ENCODE results near the gene SLC25A17. TPM values are rescaled to one million over a fixed set of nuclear protein-coding genes. Genes with fewer than 3 reads are reported as not detected.
"Not testable (repeated sequence)": the region's sequence is repeated elsewhere in the genome, so short reads cannot be mapped to it uniquely, and the experiment has no call there.

SLC25A17 gene
- polyA plus RNA-seq, 1 experiment = 16.7 TPM

DNA sequence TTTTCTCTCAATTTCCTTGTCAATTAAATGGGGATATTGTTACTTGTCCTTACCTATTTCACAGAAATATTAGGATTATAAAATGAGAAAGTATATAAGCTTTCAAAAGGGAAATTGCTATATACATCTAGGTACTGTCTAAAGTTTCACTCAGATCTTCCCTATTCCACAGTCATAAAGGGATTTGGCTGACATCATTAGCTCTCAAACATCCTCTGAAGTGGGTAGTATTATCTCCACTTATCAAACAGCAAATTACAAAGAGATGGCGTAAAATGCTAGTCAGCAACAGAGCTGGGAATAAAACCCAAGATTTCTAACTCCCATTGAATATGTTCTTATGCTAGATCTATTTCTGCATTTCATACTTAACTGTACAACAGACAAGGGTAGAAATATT lies 50.9 kb downstream of the SLC25A17 start:
- no peaks in the 10 kb centered on the region for H3K27me3 ChIP-seq (ENCODE audit: control insufficient read depth, insufficient read depth, low read length)
- CTCF ChIA-PET = interaction anchor here (0.7 to 1.8 kb wide), 6 partner anchors 9 to 425 kb away, joined by 3 to 8 read pairs (median 3); no protein-coding TSS in a partner anchor
- no peak for TF ChIP-seq CTCF (IDR thresholded peaks at IDR 0.05; ENCODE audit: insufficient read depth, low read depth, low read length)
- H3K36me3 ChIP-seq (ENCODE audit: control insufficient read depth, insufficient read depth, low read length) = peaks cover 3% of the 10 kb centered on the region
- H3K4me3 ChIP-seq (ENCODE audit: low read depth, low read length) = no peak overlapping the region
- DNase-seq (ENCODE audit: low read depth) = no peak
- POLR2A ChIA-PET = no interaction called here

DNA sequence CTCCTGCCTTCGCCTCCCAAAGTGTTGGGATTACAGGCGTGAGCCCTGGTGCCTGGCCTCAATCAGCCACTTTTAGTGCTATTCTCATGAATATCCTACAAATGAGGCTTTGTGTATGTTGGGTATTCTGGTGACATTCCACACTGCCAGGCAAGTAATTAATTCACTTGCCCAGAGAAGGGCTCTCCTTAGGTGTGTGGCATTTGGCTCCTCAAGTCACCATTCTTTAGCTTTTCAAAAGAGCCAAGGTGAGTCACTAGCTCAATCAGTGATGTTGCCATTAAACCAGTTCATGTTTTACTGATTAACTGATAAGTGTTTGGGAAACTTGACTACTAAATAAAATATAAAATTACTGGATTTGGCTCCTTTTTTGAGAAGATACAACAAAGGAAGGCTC lies 52.2 kb downstream of the SLC25A17 start:
- no peak for DNase-seq (ENCODE audit: low read depth)
- ChIA-PET CTCF (interaction anchor here (0.7 to 1.4 kb wide), 2 partner anchors 10 to 113 kb away, joined by 3 to 5 read pairs; no protein-coding TSS in a partner anchor), POLR2A (no interaction called here)
- Histone ChIP-seq H3K36me3 (ENCODE audit: control insufficient read depth, insufficient read depth, low read length) (peaks cover 3% of the 10 kb centered on the region), H3K4me3 (ENCODE audit: low read depth, low read length) (no peak overlapping the region), H3K27me3 (ENCODE audit: control insufficient read depth, insufficient read depth, low read length) (no peaks in the 10 kb centered on the region)
- no peak for TF ChIP-seq CTCF (IDR thresholded peaks at IDR 0.05; ENCODE audit: insufficient read depth, low read depth, low read length)

DNA sequence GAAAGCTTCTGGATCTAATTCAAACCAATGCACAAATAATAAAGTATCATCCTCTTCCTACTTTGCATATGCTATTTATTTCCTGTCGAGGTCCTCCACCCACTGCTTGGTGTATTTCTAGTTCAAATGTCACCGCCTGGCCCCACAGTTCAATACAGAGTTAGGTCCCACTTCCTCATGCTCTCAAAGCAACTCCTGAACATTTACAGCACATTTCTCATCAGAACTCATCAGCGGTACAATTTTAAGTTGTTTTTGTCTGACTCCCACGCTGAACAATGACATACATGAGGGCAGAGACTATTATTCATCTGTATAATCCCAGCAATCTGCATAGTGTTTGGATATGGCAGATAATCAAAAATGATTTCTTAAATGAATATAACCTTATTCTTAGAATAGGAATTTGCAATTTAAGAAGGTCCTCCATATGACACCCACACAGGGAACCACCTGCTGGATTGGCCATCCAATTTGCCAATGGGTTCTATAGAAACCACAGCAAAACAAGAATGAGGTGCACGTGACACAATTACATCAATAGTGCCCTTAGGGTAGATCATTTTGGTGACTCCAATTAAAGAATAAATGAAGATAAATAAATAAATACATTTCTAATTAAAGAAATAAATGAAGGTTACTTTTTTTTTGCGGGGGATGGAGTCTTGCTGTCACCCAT lies 54.2 kb downstream of the SLC25A17 start:
- no peak for DNase-seq (ENCODE audit: low read depth)
- POLR2A ChIA-PET = no interaction called here
- no peaks in the 10 kb centered on the region for H3K27me3 ChIP-seq (ENCODE audit: control insufficient read depth, insufficient read depth, low read length)
- TF ChIP-seq CTCF (IDR thresholded peaks at IDR 0.05; ENCODE audit: insufficient read depth, low read depth, low read length) = no peak
- H3K36me3 ChIP-seq (ENCODE audit: control insufficient read depth, insufficient read depth, low read length) = no peaks in the 10 kb centered on the region; the same call in 1 of the 2 replicates
- CTCF ChIA-PET = interaction anchor here (1.3 kb wide), 1 partner anchor 82 kb away, joined by 4 read pairs; no protein-coding TSS in a partner anchor
- H3K4me3 ChIP-seq (ENCODE audit: low read depth, low read length) = no peak overlapping the region

DNA sequence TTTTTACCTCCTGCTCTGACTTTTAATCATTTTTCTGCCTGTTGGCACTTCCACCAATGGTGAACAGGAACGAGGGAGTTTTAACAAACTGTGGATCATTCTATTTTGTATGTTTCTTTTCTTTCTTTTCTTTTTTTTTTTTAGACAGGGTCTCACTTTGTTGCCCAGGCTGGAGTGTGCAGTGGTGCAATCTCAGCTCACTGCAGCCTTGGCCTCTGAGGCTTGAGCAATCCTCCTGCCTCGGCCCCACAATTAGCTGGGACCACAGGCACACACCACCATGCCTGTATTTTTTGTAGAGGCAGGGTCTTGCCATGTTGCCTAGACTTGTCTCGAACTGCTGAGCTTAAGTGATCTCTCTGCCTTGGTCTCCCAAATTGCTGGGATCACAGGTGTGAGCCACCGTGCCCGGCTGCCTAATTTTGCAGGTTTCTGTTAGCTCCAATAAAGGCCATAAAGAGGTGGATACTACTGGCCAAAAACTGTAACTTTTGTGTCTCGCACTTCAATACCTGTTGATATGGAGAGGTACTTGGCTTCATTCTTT lies 59.8 kb downstream of the SLC25A17 start:
- TF ChIP-seq CTCF (IDR thresholded peaks at IDR 0.05; ENCODE audit: insufficient read depth, low read depth, low read length) = no peak
- DNase-seq (ENCODE audit: low read depth) = no peak
- ChIA-PET POLR2A (no interaction called here), CTCF (interaction anchor here (0.8 to 6.3 kb wide), 14 partner anchors 8 to 234 kb away, joined by 3 to 64 read pairs (median 6); no protein-coding TSS in a partner anchor)
- no peaks in the 10 kb centered on the region for H3K36me3 ChIP-seq (ENCODE audit: control insufficient read depth, insufficient read depth, low read length)
- H3K27me3 ChIP-seq (ENCODE audit: control insufficient read depth, insufficient read depth, low read length) = no peaks in the 10 kb centered on the region
- H3K4me3 ChIP-seq (ENCODE audit: low read depth, low read length) = no peak overlapping the region

DNA sequence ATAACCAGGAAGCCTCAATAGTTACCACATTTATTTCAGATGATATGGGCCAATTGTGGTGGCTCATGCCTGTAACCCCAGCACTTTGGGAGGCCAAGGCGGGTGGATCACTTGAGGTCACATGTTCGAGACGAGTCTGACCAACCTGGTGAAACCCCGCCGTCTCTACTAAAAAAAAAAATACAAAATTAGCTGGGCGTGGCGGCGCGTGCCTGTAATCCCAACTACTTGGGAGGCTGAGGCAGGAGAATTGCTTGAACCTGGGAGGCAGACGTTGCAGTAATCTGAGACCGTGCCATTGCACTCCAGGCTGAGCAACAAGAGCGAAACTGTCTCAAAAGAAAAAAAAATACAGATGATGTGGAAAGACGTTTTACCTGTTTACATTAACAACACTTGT lies 60.3 kb downstream of the SLC25A17 start:
- DNase-seq (ENCODE audit: low read depth); H3K4me3 ChIP-seq (ENCODE audit: low read depth, low read length); H3K36me3 ChIP-seq (ENCODE audit: control insufficient read depth, insufficient read depth, low read length); POLR2A ChIA-PET; H3K27me3 ChIP-seq (ENCODE audit: control insufficient read depth, insufficient read depth, low read length): not testable (repeated sequence)
- CTCF ChIA-PET = interaction anchor here (0.8 to 6.3 kb wide), 5 partner anchors 9 to 76 kb away, joined by 3 to 64 read pairs (median 9); no protein-coding TSS in a partner anchor
